ENCODE measurements around the gene GNPTG. TPM values are rescaled to one million over a fixed set of nuclear protein-coding genes. Genes with fewer than 3 reads are reported as not detected.

Gene GNPTG
- total RNA-seq, 2 donors from 2014 or later, result 99.6 to 132 TPM

DNA sequence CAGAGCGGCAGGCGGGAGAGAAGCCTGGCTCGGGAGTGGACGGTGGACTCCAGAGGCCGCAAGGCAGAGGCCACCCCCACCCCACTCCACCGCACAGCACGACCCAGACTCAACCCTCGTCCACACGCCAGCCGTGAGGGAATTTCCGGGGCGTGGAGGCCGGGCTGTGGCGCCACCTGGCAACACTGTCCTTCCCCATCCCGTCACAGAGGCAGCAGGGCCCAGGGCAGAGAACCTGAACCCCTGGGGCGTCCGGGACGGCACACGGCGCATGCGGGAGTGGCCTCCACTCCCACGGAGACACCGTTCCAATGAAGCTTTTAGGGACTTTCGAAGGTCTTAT lies 23.5 kb downstream of the GNPTG start:
- Histone ChIP-seq H3K4me3 (no peak overlapping the region), H3K36me3 (no peaks in the 10 kb centered on the region), H3K4me1 (replicated peaks) (no peaks in the 10 kb centered on the region), H3K27me3 (replicated peaks; ENCODE audit: insufficient read depth) (no peaks in the 10 kb centered on the region), H3K27ac (no peak overlapping the region), H3K9me3 (no peaks in the 10 kb centered on the region)
- intact Hi-C loops (cut with DNase I), result no loop called here
- 93% methylated on average over 24 of the region's 24 CpGs for WGBS
- no peak for DNase-seq (ENCODE audit: low spot score)
- TF ChIP-seq POLR2A (IDR thresholded peaks at IDR 0.05), result no peak
- TF ChIP-seq POLR2AphosphoS5 (IDR thresholded peaks at IDR 0.05), result no peak
- TF ChIP-seq, protein P1, sequence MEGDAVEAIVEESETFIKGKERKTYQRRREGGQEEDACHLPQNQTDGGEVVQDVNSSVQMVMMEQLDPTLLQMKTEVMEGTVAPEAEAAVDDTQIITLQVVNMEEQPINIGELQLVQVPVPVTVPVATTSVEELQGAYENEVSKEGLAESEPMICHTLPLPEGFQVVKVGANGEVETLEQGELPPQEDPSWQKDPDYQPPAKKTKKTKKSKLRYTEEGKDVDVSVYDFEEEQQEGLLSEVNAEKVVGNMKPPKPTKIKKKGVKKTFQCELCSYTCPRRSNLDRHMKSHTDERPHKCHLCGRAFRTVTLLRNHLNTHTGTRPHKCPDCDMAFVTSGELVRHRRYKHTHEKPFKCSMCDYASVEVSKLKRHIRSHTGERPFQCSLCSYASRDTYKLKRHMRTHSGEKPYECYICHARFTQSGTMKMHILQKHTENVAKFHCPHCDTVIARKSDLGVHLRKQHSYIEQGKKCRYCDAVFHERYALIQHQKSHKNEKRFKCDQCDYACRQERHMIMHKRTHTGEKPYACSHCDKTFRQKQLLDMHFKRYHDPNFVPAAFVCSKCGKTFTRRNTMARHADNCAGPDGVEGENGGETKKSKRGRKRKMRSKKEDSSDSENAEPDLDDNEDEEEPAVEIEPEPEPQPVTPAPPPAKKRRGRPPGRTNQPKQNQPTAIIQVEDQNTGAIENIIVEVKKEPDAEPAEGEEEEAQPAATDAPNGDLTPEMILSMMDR (IDR thresholded peaks at IDR 0.05), result no peak

DNA sequence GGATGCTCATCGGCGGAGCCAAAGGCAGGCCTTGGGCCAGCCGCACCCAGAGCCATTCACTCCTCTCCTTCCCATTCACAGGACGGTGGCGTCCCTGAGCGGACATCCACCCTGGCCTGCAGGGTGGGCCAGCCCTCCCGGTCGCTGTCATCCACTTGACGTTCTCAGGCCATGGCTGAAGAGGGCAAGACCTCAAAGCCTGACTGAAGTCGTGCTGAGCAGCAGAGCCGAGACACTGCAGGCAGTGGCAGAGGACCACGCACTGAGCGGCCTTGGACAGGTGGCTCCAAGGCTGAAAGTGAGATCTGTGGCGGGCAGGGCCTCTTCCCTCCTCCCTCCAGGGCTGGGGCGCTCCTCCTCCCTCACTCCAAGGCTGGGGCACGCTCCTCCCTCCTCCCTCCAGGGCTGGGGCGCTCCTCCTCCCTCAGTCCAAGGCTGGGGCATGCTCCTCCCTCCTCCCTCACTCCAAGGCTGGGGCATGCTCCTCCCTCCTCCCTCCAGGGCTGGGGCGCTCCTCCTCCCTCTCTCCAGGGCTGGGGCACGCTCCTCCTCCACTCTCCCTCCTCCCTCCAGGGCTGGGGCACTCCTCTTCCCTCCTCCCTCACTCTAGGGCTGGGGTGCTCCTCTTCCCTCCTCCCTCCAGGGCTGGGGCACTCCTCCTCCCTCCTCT lies 24.1 kb downstream of the GNPTG start:
- intact Hi-C loops (cut with DNase I), result no loop called here
- TF ChIP-seq, protein P1 (IDR thresholded peaks at IDR 0.05), result no peak
- TF ChIP-seq POLR2AphosphoS5 (IDR thresholded peaks at IDR 0.05) (no peak), POLR2A (IDR thresholded peaks at IDR 0.05) (no peak)
- Histone ChIP-seq H3K27me3 (replicated peaks; ENCODE audit: insufficient read depth) (no peaks in the 10 kb centered on the region), H3K9me3 (no peaks in the 10 kb centered on the region), H3K4me3 (no peak overlapping the region), H3K4me1 (replicated peaks) (no peaks in the 10 kb centered on the region), H3K36me3 (no peaks in the 10 kb centered on the region), H3K27ac (no peak overlapping the region)
- WGBS, result 96% methylated on average over 17 of the region's 19 CpGs
- DNase-seq (ENCODE audit: low spot score), result no peak

- 93% methylated on average over 10 of the region's 10 CpGs for WGBS
- DNase-seq (ENCODE audit: low spot score), result no peak
Observed at GRCh38 chr16:1377406-1378010, 25.8 kb downstream of the GNPTG start.

DNA sequence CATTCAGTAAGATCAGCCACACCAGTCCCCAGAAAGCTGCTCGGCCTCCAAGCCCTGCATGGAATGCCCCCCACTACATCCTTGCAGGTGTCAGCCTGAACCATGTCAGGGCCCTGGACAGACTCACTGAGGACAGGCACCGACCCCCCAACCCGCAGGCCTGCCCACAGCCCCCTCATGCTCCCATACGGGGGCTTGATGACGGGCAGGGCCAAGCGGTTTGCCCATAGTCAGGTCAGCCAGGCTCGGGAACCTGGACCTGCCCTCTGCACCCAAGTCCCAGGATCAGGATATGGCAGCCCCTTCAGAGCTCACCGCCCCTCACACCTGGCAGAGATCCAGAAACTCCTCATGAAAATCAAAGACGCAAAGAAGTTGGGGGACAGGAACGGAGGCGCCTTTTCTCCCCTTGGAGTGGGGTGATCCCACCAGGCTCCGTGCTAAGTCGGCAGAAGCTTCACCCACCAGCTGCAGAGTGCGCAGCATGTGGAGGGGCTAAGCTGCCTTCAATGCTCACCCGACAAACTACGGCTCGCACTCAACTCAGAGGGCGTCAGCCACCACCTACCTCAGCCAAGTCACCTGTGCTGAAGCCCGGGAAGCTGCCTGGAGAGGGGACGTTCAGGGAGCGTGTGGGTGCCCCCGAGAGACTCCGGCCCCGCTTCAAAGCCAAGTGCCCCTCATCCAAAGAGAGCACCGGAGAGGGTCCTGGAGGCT lies 26.5 kb downstream of the GNPTG start:
- H3K9me3 ChIP-seq, result no peaks in the 10 kb centered on the region
- no peak for TF ChIP-seq POLR2AphosphoS5 (IDR thresholded peaks at IDR 0.05)
- TF ChIP-seq, protein P1 (IDR thresholded peaks at IDR 0.05), result no peak
- no peak for TF ChIP-seq POLR2A (IDR thresholded peaks at IDR 0.05)
- no peak for DNase-seq (ENCODE audit: low spot score)
- WGBS, result 88% methylated on average over 23 of the region's 25 CpGs
- H3K4me1 ChIP-seq (replicated peaks), result no peaks in the 10 kb centered on the region
- no peaks in the 10 kb centered on the region for H3K27me3 ChIP-seq (replicated peaks; ENCODE audit: insufficient read depth)
- no peak overlapping the region for H3K27ac ChIP-seq
- H3K36me3 ChIP-seq, result no peaks in the 10 kb centered on the region
- peak overlapping the region in 1 of 2 donors; percentile 54 for H3K4me3 ChIP-seq
- intact Hi-C loops (cut with DNase I), result no loop called here

More at GRCh38 chr16:1377406-1378010, 25.8 kb downstream of the GNPTG start:
- no peaks in the 10 kb centered on the region for H3K36me3 ChIP-seq
- no peak overlapping the region for H3K27ac ChIP-seq
- no peaks in the 10 kb centered on the region for H3K4me1 ChIP-seq (replicated peaks)
- H3K27me3 ChIP-seq (replicated peaks; ENCODE audit: insufficient read depth), result no peaks in the 10 kb centered on the region
- H3K4me3 ChIP-seq, result no peak overlapping the region
- H3K9me3 ChIP-seq, result no peaks in the 10 kb centered on the region
- TF ChIP-seq POLR2AphosphoS5 (IDR thresholded peaks at IDR 0.05), result no peak
- TF ChIP-seq POLR2A (IDR thresholded peaks at IDR 0.05), result no peak
- TF ChIP-seq, protein P1 (IDR thresholded peaks at IDR 0.05), result no peak
- intact Hi-C loops (cut with DNase I), result no loop called here
